Skeletal muscle tissue (tissue), 4 donors: ENCODE data around the gene DAPK1. TPM values are rescaled to one million over a fixed set of nuclear protein-coding genes. Genes with fewer than 3 reads are reported as not detected.
A peak's percentile ranks its signal among the peaks of the same experiment; 100 is the strongest.
"Not testable (repeated sequence)": the region's sequence is repeated elsewhere in the genome, so short reads cannot be mapped to it uniquely, and the experiment has no call there.

Experiments
- H3K27ac ChIP-seq: one replicate; pipeline ENCODE4 v1.7.0; 2013; ENCODE audit warnings: mild to moderate bottlenecking, low read depth, low read length, inconsistent platforms
- H3K27me3 ChIP-seq, 3 donors: one replicate each; pipeline ENCODE4 v1.7.0; 2013; ENCODE audit warnings: low read length in 3 of 3; ENCODE audit not compliant: control insufficient read depth in 3 of 3, insufficient read depth in 3 of 3
- H3K36me3 ChIP-seq, 3 donors: one replicate each; pipeline ENCODE4 v1.7.0; 2013; ENCODE audit warnings: low read length in 3 of 3; ENCODE audit not compliant: control insufficient read depth in 3 of 3, insufficient read depth in 3 of 3
- H3K4me1 ChIP-seq, 3 donors: one replicate each; pipeline ENCODE4 v1.7.0; 2013; ENCODE audit warnings: low read length in 3 of 3, mild to moderate bottlenecking in 3 of 3; ENCODE audit not compliant: control insufficient read depth in 3 of 3, insufficient read depth in 3 of 3
- H3K4me3 ChIP-seq, 3 donors: one replicate each; pipeline ENCODE4 v1.7.0; 2013; ENCODE audit warnings: low read length in 3 of 3
- H3K9ac ChIP-seq, 3 donors: one replicate each; pipeline ENCODE4 v1.7.0; 2013; ENCODE audit warnings: low read length in 3 of 3, mild to moderate bottlenecking in 3 of 3, moderate library complexity in 2 of 3, low read depth in 1 of 3
- H3K9me3 ChIP-seq, 3 donors: one replicate each; pipeline ENCODE4 v1.7.0; 2013; ENCODE audit warnings: low read length in 3 of 3; ENCODE audit not compliant: control insufficient read depth in 3 of 3
- total RNA-seq: library from RNA; depleted of rRNA; stranded (reverse); fragments of >200 nt; gene quantifications from one replicate; pipeline ENCODE4 v1.2.3, GENCODE V29; 2014
- donor health status: Osteomylitis.

The DAPK1 gene
- total RNA-seq, 1 donor from 2014 or later = 18.8 TPM

- Histone ChIP-seq H3K4me3 (peak overlapping the region; percentile 71 to 78 (median 77)), H3K9me3 (no peaks in the 10 kb centered on the region), H3K27me3 (peaks cover 0 to 3% (median 0%) of the 10 kb centered on the region in 3 donors), H3K36me3 (no peaks in the 10 kb centered on the region), H3K4me1 (peaks cover 8 to 13% (median 9%) of the 10 kb centered on the region in 3 donors), H3K27ac (peak overlapping the region; percentile 72), H3K9ac (peak overlapping the region; percentile 72 to 83 (median 80))
Measured at GRCh38 chr9:87497080-87497603, 525 bp upstream of the DAPK1 start.

DNA sequence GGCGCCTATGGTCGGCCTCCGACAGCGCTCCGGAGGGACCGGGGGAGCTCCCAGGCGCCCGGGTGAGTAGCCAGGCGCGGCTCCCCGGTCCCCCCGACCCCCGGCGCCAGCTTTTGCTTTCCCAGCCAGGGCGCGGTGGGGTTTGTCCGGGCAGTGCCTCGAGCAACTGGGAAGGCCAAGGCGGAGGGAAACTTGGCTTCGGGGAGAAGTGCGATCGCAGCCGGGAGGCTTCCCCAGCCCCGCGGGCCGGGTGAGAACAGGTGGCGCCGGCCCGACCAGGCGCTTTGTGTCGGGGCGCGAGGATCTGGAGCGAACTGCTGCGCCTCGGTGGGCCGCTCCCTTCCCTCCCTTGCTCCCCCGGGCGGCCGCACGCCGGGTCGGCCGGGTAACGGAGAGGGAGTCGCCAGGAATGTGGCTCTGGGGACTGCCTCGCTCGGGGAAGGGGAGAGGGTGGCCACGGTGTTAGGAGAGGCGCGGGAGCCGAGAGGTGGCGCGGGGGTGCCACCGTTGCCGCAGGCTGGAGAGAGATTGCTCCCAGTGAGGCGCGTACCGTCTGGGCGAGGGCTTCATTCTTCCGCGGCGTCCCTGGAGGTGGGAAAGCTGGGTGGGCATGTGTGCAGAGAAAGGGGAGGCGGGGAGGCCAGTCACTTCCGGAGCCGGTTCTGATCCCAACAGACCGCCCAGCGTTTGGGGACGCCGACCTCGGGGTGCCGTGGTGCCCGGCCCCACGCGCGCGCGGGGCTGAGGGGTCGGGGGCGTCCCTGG is 561 bp downstream of the DAPK1 start:
- Histone ChIP-seq H3K4me1 (peaks cover 10 to 13% (median 13%) of the 10 kb centered on the region in 3 donors), H3K9ac (peak overlapping the region; percentile 72 to 83 (median 80)), H3K27me3 (peaks cover 0 to 3% (median 0%) of the 10 kb centered on the region in 3 donors), H3K4me3 (peak overlapping the region; percentile 71 to 78 (median 77)), H3K36me3 (no peaks in the 10 kb centered on the region), H3K27ac (peak overlapping the region; percentile 72), H3K9me3 (no peaks in the 10 kb centered on the region)

GRCh38 chr9:87498811-87499360 is 1.2 kb downstream of the DAPK1 start:
- H3K9ac ChIP-seq = peak overlapping the region in 2 of 3 donors; percentile 80 to 83
- peaks cover 10 to 13% (median 13%) of the 10 kb centered on the region in 3 donors for H3K4me1 ChIP-seq
- peak overlapping the region; percentile 71 to 78 (median 77) for H3K4me3 ChIP-seq
- H3K9me3 ChIP-seq = no peaks in the 10 kb centered on the region
- H3K36me3 ChIP-seq = no peaks in the 10 kb centered on the region
- H3K27me3 ChIP-seq = peaks cover 0 to 3% (median 0%) of the 10 kb centered on the region in 3 donors
- peak overlapping the region; percentile 72 for H3K27ac ChIP-seq

- Histone ChIP-seq H3K36me3 (no peaks in the 10 kb centered on the region), H3K9ac (peak overlapping the region in 1 of 3 donors; percentile 83), H3K4me1 (peaks cover 10 to 13% (median 13%) of the 10 kb centered on the region in 3 donors), H3K27ac (peak overlapping the region; percentile 72), H3K4me3 (peak overlapping the region in 2 of 3 donors; percentile 71 to 78), H3K27me3 (peaks cover 0 to 3% (median 0%) of the 10 kb centered on the region in 3 donors), H3K9me3 (no peaks in the 10 kb centered on the region)
Measured at GRCh38 chr9:87499424-87500017, 1.9 kb downstream of the DAPK1 start.

DNA sequence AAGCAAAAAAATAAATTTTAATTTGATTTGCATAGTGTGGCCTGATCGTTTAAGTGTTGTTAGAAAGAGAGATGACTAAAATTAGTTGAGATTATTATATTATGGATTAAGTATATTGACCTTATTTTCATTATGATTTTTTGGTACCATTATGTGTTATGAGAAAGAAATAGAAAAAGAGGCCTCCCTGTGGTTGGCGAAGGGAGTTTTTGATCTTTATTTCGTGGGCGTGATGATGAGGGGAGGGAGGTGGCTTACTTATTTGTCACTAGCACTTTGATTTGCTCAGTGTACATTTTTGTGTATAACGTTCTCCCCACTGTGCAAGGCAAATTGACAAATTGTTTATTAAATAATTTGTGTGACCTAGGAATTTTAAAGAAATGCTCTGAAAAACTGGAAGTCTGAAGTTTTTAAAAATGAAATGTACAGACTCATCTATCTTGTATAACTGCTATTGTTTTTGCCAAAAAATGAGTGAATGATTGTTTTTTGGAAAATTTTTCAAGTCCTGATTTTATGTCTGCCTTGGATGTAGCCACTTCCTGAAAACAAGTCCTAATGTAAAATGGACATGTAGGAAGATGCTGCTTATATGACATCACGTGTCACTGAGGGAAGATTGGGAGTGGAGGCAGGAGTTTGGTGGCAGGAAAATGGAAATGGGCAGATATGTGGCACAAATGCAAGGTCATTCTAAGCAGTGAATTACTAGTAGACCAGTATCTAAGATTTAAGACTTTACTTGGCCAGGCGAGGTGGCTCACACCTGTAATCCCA is 3.0 kb downstream of the DAPK1 start:
- Histone ChIP-seq H3K9ac (no peak overlapping the region), H3K27ac (no peak overlapping the region), H3K4me1 (peaks cover 10 to 11% (median 11%) of the 10 kb centered on the region in 3 donors), H3K36me3 (no peaks in the 10 kb centered on the region), H3K4me3 (no peak overlapping the region), H3K9me3 (no peaks in the 10 kb centered on the region), H3K27me3 (peaks cover 0 to 3% (median 0%) of the 10 kb centered on the region in 3 donors)

- H3K4me1 ChIP-seq = peaks cover 7 to 11% (median 10%) of the 10 kb centered on the region in 3 donors
- H3K9ac ChIP-seq = not testable (repeated sequence)
Measured at GRCh38 chr9:87501271-87501656, 3.6 kb downstream of the DAPK1 start.

DNA sequence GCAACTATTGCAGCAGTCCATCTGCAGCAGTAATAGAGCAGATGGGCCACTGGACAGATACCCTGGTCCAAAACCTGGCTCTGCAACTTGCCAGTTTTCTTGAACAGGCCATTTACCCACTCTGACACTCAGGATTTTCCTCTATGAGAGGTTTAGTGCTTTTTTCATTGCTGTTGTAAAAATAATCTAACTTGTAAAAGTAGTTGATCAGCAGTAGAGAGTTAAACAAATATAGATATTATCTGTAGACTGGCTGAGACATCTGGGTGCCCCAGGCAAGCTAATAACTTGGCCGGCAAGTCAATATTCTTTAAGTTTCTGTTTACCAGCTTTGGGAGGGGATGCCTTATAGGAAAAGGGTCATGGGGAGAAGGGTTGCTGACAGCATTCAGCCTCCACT is 4.1 kb downstream of the DAPK1 start:
- Histone ChIP-seq H3K9me3 (no peaks in the 10 kb centered on the region), H3K4me3 (no peak overlapping the region), H3K36me3 (no peaks in the 10 kb centered on the region), H3K4me1 (peaks cover 7 to 11% (median 10%) of the 10 kb centered on the region in 3 donors), H3K9ac (no peak overlapping the region), H3K27me3 (peaks cover 0 to 3% (median 0%) of the 10 kb centered on the region in 3 donors), H3K27ac (no peak overlapping the region)

More at GRCh38 chr9:87501271-87501656, 3.6 kb downstream of the DAPK1 start:
- H3K9me3 ChIP-seq, H3K27me3 ChIP-seq, H3K36me3 ChIP-seq, H3K27ac ChIP-seq, H3K4me3 ChIP-seq: not testable (repeated sequence)

GRCh38 chr9:87502391-87503221 is 4.9 kb downstream of the DAPK1 start:
- no peak overlapping the region for H3K4me3 ChIP-seq
- H3K4me1 ChIP-seq = peaks cover 6 to 11% (median 7%) of the 10 kb centered on the region in 3 donors
- no peaks in the 10 kb centered on the region for H3K27me3 ChIP-seq
- no peaks in the 10 kb centered on the region for H3K9me3 ChIP-seq
- no peaks in the 10 kb centered on the region for H3K36me3 ChIP-seq
- no peak overlapping the region for H3K27ac ChIP-seq
- H3K9ac ChIP-seq = no peak overlapping the region

DNA sequence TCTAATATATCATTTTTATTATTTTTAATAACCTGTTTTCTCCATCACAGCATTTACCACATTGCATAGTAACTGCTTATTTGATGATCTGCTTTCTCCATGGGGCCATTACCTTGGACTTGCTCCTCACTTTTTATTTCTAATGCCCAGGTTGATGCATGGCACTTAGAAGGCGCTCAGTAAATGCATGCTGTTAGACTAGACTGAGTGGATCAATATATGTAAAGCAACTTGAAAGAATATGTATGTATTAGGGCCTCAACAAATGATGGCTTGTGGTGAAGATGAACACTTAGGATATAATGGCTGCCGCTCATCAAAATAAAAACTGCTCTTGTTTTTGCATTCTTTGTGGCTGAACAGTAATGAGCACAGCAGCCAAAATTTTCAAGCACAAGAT is 5.8 kb downstream of the DAPK1 start:
- no peaks in the 10 kb centered on the region for H3K27me3 ChIP-seq
- no peak overlapping the region for H3K9ac ChIP-seq
- no peak overlapping the region for H3K27ac ChIP-seq
- peaks cover 4 to 10% (median 7%) of the 10 kb centered on the region in 3 donors for H3K4me1 ChIP-seq
- no peaks in the 10 kb centered on the region for H3K9me3 ChIP-seq
- H3K36me3 ChIP-seq = no peaks in the 10 kb centered on the region
- H3K4me3 ChIP-seq = no peak overlapping the region
